WTC11 (cell line): ENCODE measurements around the gene IFITM5. TPM values are rescaled to one million over a fixed set of nuclear protein-coding genes. Genes with fewer than 3 reads are reported as not detected.

Experiments
- ATAC-seq: fragments of 200-7000 bp; cut with Tn5 transposase; 2 replicates; pipeline ENCODE4 v1.10.0; 2021; ENCODE audit warnings: mild to moderate bottlenecking, moderate library complexity
- CTCF ChIA-PET: fragments of 300-600 bp; sonication (Branson Sonifier 250); formaldehyde crosslinking; loops from one replicate; lab custom pipeline; 2021; ENCODE audit warnings: antibody characterized with exemption; lab: Charles Lee
- POLR2A ChIA-PET: fragments of 350-600 bp; sonication (Branson Sonifier 250); formaldehyde crosslinking; loops from one replicate; lab custom pipeline; 2021; ENCODE audit warnings: antibody characterized with exemption; lab: Charles Lee
- DNase-seq: peaks from one replicate; pipeline ENCODE4 v3.0.0; 2021; ENCODE audit warnings: low spot score
- H3K27ac Mint-ChIP-seq: 2 replicates; pipeline ENCODE4 v1.8.0; 2021; ENCODE audit warnings: mixed read lengths
- H3K27me3 Mint-ChIP-seq: 2 replicates; pipeline ENCODE4 v1.8.0; 2021; ENCODE audit warnings: low read depth, mild to moderate bottlenecking, moderate library complexity, mixed read lengths
- H3K36me3 Mint-ChIP-seq: 2 replicates; pipeline ENCODE4 v1.8.0; 2021; ENCODE audit warnings: mixed read lengths
- H3K4me1 Mint-ChIP-seq: 2 replicates; pipeline ENCODE4 v1.8.0; 2022; ENCODE audit warnings: mixed read lengths
- H3K4me3 Mint-ChIP-seq: 2 replicates; pipeline ENCODE4 v1.8.0; 2021; ENCODE audit warnings: mild to moderate bottlenecking, moderate library complexity, mixed read lengths
- H3K9me3 Mint-ChIP-seq: 2 replicates; pipeline ENCODE4 v1.8.0; 2021; ENCODE audit warnings: mixed read lengths
- ELF4 ChIP-seq: sonication (generic); formaldehyde crosslinking; IDR thresholded peaks from 2 replicates; pipeline ENCODE4 v1.8.1; 2022; ENCODE audit warnings: low read depth, mild to moderate bottlenecking, moderate library complexity, missing genetic modification reagents
- IRF2 ChIP-seq: sonication (generic); formaldehyde crosslinking; IDR thresholded peaks from 2 replicates; pipeline ENCODE4 v1.8.0; 2022; ENCODE audit warnings: low read depth, missing genetic modification reagents, borderline replicate concordance
- MXD4 ChIP-seq: fragments of 250-450 bp; sonication (Bioruptor Pico); IDR thresholded peaks from 2 replicates; pipeline ENCODE4 v1.8.0; 2021; ENCODE audit warnings: mild to moderate bottlenecking, moderate library complexity, borderline replicate concordance
- NFATC4 ChIP-seq: fragments of 250-450 bp; sonication (Bioruptor Pico); IDR thresholded peaks from 2 replicates; pipeline ENCODE4 v1.9.0; 2021; ENCODE audit warnings: mild to moderate bottlenecking
- NFYB ChIP-seq: sonication (generic); formaldehyde crosslinking; conservative IDR thresholded peaks from 2 replicates; pipeline ENCODE4 v1.8.0; 2022; ENCODE audit warnings: low read depth, missing genetic modification reagents
- NR3C1 ChIP-seq: sonication (generic); formaldehyde crosslinking; conservative IDR thresholded peaks from 2 replicates; pipeline ENCODE4 v1.8.1; 2023; ENCODE audit warnings: low read depth, mild to moderate bottlenecking, missing genetic modification reagents
- PREB ChIP-seq: sonication (generic); formaldehyde crosslinking; IDR thresholded peaks from 2 replicates; pipeline ENCODE4 v1.8.1; 2022; ENCODE audit warnings: mild to moderate bottlenecking, missing genetic modification reagents, moderate library complexity, borderline replicate concordance
- SP1 ChIP-seq: sonication (generic); formaldehyde crosslinking; conservative IDR thresholded peaks from 2 replicates; pipeline ENCODE4 v1.8.1; 2022; ENCODE audit warnings: missing genetic modification reagents
- TP53 ChIP-seq: sonication (generic); formaldehyde crosslinking; IDR thresholded peaks from 2 replicates; pipeline ENCODE4 v1.8.1; 2023; ENCODE audit warnings: mild to moderate bottlenecking, missing genetic modification reagents
- ZNF396 ChIP-seq: fragments of 250-450 bp; sonication (Bioruptor Pico); IDR thresholded peaks from 2 replicates; pipeline ENCODE4 v1.8.0; 2021; ENCODE audit warnings: mild to moderate bottlenecking, moderate library complexity, borderline replicate concordance
- ZNF512 ChIP-seq: sonication (generic); formaldehyde crosslinking; IDR thresholded peaks from 2 replicates; pipeline ENCODE4 v1.8.1; 2022; ENCODE audit warnings: missing genetic modification reagents, borderline replicate concordance
- total RNA-seq: library from RNA; stranded (reverse); gene quantifications from 3 replicates; pipeline ENCODE4 v1.2.3, GENCODE V29; 2021
- TF ChIP-seq, protein P1 (sequence below): fragments of 250-450 bp; sonication (Bioruptor Pico); IDR thresholded peaks from 2 replicates; pipeline ENCODE4 v1.8.0; 2021; ENCODE audit warnings: mild to moderate bottlenecking
- TF ChIP-seq, protein P2 (sequence below): fragments of 250-450 bp; sonication (Bioruptor Pico); IDR thresholded peaks from 2 replicates; pipeline ENCODE4 v1.9.0; 2021; ENCODE audit warnings: mild to moderate bottlenecking, borderline replicate concordance
- TF ChIP-seq, protein P3 (sequence below): sonication (generic); formaldehyde crosslinking; IDR thresholded peaks from 2 replicates; pipeline ENCODE4 v1.8.1; 2022; ENCODE audit warnings: mild to moderate bottlenecking, moderate library complexity, missing genetic modification reagents
- TF ChIP-seq, protein P4 (sequence below): sonication (generic); formaldehyde crosslinking; IDR thresholded peaks from 2 replicates; pipeline ENCODE4 v1.8.0; 2023; ENCODE audit warnings: mild to moderate bottlenecking, missing genetic modification reagents

Gene IFITM5
- total RNA-seq, 1 experiment from 2014 or later = not detected

DNA sequence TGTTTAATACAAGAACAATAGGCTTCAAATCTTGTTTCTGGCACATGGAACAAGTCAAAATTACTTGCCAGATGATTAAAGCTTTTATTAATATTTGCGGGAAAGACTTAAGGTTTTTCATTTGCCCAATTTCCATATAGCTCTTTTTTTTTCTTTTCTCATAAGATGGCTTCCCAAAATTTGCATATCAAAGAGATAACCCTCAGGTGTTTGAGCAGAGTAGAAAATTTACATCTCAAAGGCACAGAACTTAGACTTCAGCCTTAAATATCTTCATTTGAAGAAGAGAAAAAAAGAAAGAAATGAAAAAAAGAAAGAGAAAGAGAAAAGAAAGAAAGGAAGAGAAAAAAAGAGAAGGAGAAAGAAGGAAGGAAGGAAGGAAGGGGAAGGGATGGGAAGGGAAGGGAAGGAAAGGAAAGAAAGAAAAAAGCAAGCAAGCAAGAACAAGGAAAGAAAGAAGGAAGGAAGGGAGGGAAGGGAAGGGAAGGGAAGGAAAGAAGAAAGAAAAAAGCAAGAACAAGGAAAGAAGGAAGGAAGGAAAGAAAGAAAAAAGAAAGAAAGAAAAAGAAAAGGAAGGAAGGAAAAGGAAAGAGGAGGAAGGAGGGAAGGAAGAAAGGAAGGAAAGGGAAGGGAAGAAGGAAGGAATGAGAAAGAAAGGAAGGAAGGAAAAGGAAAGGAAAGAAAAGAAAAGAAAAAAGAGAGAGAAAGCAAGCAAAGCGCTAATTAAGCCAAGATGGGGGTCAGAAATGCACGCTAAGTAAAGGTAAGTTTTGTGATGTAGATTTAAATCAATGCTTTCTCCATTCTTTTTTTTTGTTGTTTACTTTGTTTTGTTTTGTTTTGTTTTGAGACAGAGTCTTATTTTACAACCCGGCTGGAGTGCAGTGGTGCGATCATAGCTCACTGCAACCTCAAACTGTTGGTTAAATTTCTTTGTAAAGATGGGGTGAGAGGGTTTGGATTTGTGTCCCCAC is 41.5 kb upstream of the IFITM5 start:
- CTCF ChIA-PET = interaction anchor here (0.8 to 2.0 kb wide), 14 partner anchors 10 to 235 kb away, joined by 3 to 20 read pairs (median 4); partner anchors contain the start of gene PHRF1
- DNase-seq = no peak
- peak overlapping the region; percentile 97 for H3K27ac Mint-ChIP-seq
- H3K27me3 Mint-ChIP-seq = no peaks in the 10 kb centered on the region
- H3K9me3 Mint-ChIP-seq = no peaks in the 10 kb centered on the region
- ATAC-seq = peak; percentile 17; the same call in 1 of the 2 replicates
- POLR2A ChIA-PET = interaction anchor here (0.7 to 2.6 kb wide), 5 partner anchors 10 to 34 kb away, joined by 3 to 15 read pairs (median 4); no protein-coding TSS in a partner anchor
- peaks cover 7% of the 10 kb centered on the region; the same call in 1 of the 2 replicates for H3K36me3 Mint-ChIP-seq
- TF ChIP-seq ZNF512 (CRISPR knock-in tag) (peak; percentile 100), NFYB (CRISPR knock-in tag) (no peak), TP53 (CRISPR knock-in tag) (no peak), PREB (CRISPR knock-in tag) (no peak), IRF2 (no peak), NFATC4 (no peak), NR3C1 (CRISPR knock-in tag) (no peak), MXD4 (CRISPR knock-in tag) (no peak), ZNF396 (CRISPR knock-in tag) (no peak), ELF4 (no peak), SP1 (0 out of 2 replicates have a peak, but pooled peaks have one; percentile 3)
- TF ChIP-seq, protein P1, sequence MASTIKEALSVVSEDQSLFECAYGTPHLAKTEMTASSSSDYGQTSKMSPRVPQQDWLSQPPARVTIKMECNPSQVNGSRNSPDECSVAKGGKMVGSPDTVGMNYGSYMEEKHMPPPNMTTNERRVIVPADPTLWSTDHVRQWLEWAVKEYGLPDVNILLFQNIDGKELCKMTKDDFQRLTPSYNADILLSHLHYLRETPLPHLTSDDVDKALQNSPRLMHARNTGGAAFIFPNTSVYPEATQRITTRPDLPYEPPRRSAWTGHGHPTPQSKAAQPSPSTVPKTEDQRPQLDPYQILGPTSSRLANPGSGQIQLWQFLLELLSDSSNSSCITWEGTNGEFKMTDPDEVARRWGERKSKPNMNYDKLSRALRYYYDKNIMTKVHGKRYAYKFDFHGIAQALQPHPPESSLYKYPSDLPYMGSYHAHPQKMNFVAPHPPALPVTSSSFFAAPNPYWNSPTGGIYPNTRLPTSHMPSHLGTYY (CRISPR knock-in tag) = no peak
- TF ChIP-seq, protein P2, sequence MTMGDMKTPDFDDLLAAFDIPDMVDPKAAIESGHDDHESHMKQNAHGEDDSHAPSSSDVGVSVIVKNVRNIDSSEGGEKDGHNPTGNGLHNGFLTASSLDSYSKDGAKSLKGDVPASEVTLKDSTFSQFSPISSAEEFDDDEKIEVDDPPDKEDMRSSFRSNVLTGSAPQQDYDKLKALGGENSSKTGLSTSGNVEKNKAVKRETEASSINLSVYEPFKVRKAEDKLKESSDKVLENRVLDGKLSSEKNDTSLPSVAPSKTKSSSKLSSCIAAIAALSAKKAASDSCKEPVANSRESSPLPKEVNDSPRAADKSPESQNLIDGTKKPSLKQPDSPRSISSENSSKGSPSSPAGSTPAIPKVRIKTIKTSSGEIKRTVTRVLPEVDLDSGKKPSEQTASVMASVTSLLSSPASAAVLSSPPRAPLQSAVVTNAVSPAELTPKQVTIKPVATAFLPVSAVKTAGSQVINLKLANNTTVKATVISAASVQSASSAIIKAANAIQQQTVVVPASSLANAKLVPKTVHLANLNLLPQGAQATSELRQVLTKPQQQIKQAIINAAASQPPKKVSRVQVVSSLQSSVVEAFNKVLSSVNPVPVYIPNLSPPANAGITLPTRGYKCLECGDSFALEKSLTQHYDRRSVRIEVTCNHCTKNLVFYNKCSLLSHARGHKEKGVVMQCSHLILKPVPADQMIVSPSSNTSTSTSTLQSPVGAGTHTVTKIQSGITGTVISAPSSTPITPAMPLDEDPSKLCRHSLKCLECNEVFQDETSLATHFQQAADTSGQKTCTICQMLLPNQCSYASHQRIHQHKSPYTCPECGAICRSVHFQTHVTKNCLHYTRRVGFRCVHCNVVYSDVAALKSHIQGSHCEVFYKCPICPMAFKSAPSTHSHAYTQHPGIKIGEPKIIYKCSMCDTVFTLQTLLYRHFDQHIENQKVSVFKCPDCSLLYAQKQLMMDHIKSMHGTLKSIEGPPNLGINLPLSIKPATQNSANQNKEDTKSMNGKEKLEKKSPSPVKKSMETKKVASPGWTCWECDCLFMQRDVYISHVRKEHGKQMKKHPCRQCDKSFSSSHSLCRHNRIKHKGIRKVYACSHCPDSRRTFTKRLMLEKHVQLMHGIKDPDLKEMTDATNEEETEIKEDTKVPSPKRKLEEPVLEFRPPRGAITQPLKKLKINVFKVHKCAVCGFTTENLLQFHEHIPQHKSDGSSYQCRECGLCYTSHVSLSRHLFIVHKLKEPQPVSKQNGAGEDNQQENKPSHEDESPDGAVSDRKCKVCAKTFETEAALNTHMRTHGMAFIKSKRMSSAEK (CRISPR knock-in tag) = no peak
- TF ChIP-seq, protein P3, sequence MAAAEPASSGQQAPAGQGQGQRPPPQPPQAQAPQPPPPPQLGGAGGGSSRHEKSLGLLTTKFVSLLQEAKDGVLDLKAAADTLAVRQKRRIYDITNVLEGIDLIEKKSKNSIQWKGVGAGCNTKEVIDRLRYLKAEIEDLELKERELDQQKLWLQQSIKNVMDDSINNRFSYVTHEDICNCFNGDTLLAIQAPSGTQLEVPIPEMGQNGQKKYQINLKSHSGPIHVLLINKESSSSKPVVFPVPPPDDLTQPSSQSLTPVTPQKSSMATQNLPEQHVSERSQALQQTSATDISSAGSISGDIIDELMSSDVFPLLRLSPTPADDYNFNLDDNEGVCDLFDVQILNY = no peak
- TF ChIP-seq, protein P4, sequence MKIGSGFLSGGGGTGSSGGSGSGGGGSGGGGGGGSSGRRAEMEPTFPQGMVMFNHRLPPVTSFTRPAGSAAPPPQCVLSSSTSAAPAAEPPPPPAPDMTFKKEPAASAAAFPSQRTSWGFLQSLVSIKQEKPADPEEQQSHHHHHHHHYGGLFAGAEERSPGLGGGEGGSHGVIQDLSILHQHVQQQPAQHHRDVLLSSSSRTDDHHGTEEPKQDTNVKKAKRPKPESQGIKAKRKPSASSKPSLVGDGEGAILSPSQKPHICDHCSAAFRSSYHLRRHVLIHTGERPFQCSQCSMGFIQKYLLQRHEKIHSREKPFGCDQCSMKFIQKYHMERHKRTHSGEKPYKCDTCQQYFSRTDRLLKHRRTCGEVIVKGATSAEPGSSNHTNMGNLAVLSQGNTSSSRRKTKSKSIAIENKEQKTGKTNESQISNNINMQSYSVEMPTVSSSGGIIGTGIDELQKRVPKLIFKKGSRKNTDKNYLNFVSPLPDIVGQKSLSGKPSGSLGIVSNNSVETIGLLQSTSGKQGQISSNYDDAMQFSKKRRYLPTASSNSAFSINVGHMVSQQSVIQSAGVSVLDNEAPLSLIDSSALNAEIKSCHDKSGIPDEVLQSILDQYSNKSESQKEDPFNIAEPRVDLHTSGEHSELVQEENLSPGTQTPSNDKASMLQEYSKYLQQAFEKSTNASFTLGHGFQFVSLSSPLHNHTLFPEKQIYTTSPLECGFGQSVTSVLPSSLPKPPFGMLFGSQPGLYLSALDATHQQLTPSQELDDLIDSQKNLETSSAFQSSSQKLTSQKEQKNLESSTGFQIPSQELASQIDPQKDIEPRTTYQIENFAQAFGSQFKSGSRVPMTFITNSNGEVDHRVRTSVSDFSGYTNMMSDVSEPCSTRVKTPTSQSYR (CRISPR knock-in tag) = no peak
- H3K4me3 Mint-ChIP-seq = peak overlapping the region; percentile 53
- H3K4me1 Mint-ChIP-seq = peaks cover 44% of the 10 kb centered on the region
